Liver (tissue), 9 donors: Measurements from ENCODE around the gene TLE3. TPM values are rescaled to one million over a fixed set of nuclear protein-coding genes. Genes with fewer than 3 reads are reported as not detected.

Source experiments
- DNase-seq: peaks from one replicate; pipeline ENCODE4 v3.0.0-alpha.2; 2017; ENCODE audit warnings: low spot score
- H3K27ac ChIP-seq, 2 donors: one replicate each; pipeline ENCODE4 v1.7.0; 2013; ENCODE audit warnings: inconsistent platforms in 2 of 2, low read length in 2 of 2, control low read depth in 1 of 2, low read depth in 1 of 2, mild to moderate bottlenecking in 1 of 2
- H3K27me3 ChIP-seq, 4 donors: one replicate each; pipeline versions ENCODE4 v1.6.1 to v1.7.0; 2013; ENCODE audit warnings: low read length in 3 of 4, inconsistent platforms in 1 of 4, mild to moderate bottlenecking in 1 of 4, moderate library complexity in 1 of 4; ENCODE audit not compliant: control insufficient read depth in 4 of 4, insufficient read depth in 4 of 4
- H3K36me3 ChIP-seq, 4 donors: one replicate each; pipeline versions ENCODE4 v1.6.1 to v1.7.0; 2013; ENCODE audit warnings: low read length in 3 of 4, mild to moderate bottlenecking in 3 of 4, low read depth in 1 of 4, moderate library complexity in 1 of 4; ENCODE audit not compliant: control insufficient read depth in 4 of 4, insufficient read depth in 3 of 4
- H3K4me1 ChIP-seq, 4 donors: one replicate each; pipeline versions ENCODE4 v1.6.1 to v1.7.0; 2013; ENCODE audit warnings: low read length in 3 of 4, mild to moderate bottlenecking in 3 of 4, moderate library complexity in 1 of 4; ENCODE audit not compliant: control insufficient read depth in 4 of 4, insufficient read depth in 4 of 4
- H3K4me3 ChIP-seq, 3 donors: one replicate each; pipeline versions ENCODE4 v1.6.1 to v1.7.0; 2013; ENCODE audit warnings: low read length in 3 of 3, control low read depth in 1 of 3, low read depth in 1 of 3, mild to moderate bottlenecking in 1 of 3
- H3K9ac ChIP-seq, 2 donors: one replicate each; pipeline ENCODE4 v1.7.0; 2013; ENCODE audit warnings: low read length in 2 of 2, mild to moderate bottlenecking in 2 of 2, moderate library complexity in 2 of 2, control low read depth in 1 of 2, low read depth in 1 of 2
- H3K9me3 ChIP-seq, 4 donors: one replicate each; pipeline versions ENCODE4 v1.6.1 to v1.7.0; 2013; ENCODE audit warnings: low read length in 3 of 4; ENCODE audit not compliant: control insufficient read depth in 4 of 4
- CTCF ChIP-seq: fragments of 150-350 bp; IDR thresholded peaks from 2 replicates; pipeline ENCODE4 v1.5.1; 2017; ENCODE audit warnings: improper control_type of control experiment, low read depth, low read length; ENCODE audit not compliant: missing input control
- EGR1 ChIP-seq, 2 donors: IDR thresholded peaks; 2 replicates each; pipeline ENCODE4 v1.6.1; 2016 to 2018; ENCODE audit warnings: antibody characterized with exemption in 2 of 2, low read depth in 2 of 2
- FOXA1 ChIP-seq: IDR thresholded peaks from 2 replicates; pipeline ENCODE4 v1.6.1; 2016; ENCODE audit warnings: antibody characterized with exemption
- FOXA2 ChIP-seq: IDR thresholded peaks from 2 replicates; pipeline ENCODE4 v1.6.1; 2016; ENCODE audit warnings: antibody characterized with exemption
- GABPA ChIP-seq, 2 donors: IDR thresholded peaks in 1 of 2; conservative IDR thresholded peaks in 1 of 2; 2 replicates each; pipeline ENCODE4 v1.6.1; 2016; ENCODE audit warnings: antibody characterized with exemption in 2 of 2, mild to moderate bottlenecking in 1 of 2, moderate library complexity in 1 of 2
- HNF4A ChIP-seq, 2 donors: conservative IDR thresholded peaks; 2 replicates each; pipeline ENCODE4 v1.6.1; 2016; ENCODE audit warnings: antibody characterized with exemption in 2 of 2, mild to moderate bottlenecking in 2 of 2
- HNF4G ChIP-seq: IDR thresholded peaks from 2 replicates; pipeline ENCODE4 v1.6.1; 2016; ENCODE audit warnings: antibody characterized with exemption
- JUND ChIP-seq, 2 donors: IDR thresholded peaks; 2 replicates each; pipeline ENCODE4 v1.6.1; 2016; ENCODE audit warnings: antibody characterized with exemption in 2 of 2
- NR2F2 ChIP-seq: IDR thresholded peaks from 2 replicates; pipeline ENCODE4 v1.6.1; 2016; ENCODE audit warnings: antibody characterized with exemption
- RAD21 ChIP-seq, 2 donors: IDR thresholded peaks; 2 replicates each; pipeline ENCODE4 v1.6.1; 2016; ENCODE audit warnings: antibody characterized with exemption in 2 of 2, mild to moderate bottlenecking in 2 of 2
- SP1 ChIP-seq: IDR thresholded peaks from 2 replicates; pipeline ENCODE4 v1.6.1; 2018; ENCODE audit warnings: antibody characterized with exemption, mild to moderate bottlenecking
- TAF1 ChIP-seq: conservative IDR thresholded peaks from 2 replicates; pipeline ENCODE4 v1.6.1; 2016; ENCODE audit warnings: antibody characterized with exemption, mild to moderate bottlenecking
- YY1 ChIP-seq: IDR thresholded peaks from 2 replicates; pipeline ENCODE4 v1.6.1; 2016; ENCODE audit warnings: antibody characterized with exemption, mild to moderate bottlenecking
- WGBS: extraction: QIAGEN DNeasy Blood & Tissue Kit; methylation state at CpG from one replicate; pipeline ENCODE4 v1.1.7; 2013; 5-methylcytosine and 5-hydroxymethylcytosine counted together
- polyA plus RNA-seq, 2 donors: library from polyadenylated mRNA; stranded (reverse) in 1 of 2; unstranded in 1 of 2; fragments of 200-250 nt in 1 of 2; fragments of >200 nt in 1 of 2; fragmentation: Nextera tagmentation in 1 of 2; extraction: Ambion mirVana in 1 of 2; gene quantifications; one replicate each; pipeline versions ENCODE4 v1.2.1 to v1.2.3, GENCODE V29; 2013 to 2015
- total RNA-seq, 2 donors: library from RNA; depleted of rRNA; stranded (reverse); fragments of >200 nt; gene quantifications; one replicate each; pipeline ENCODE4 v1.2.3, GENCODE V29; 2014
- TF ChIP-seq, protein P1 (sequence below): IDR thresholded peaks from 2 replicates; pipeline ENCODE4 v1.6.1; 2016; ENCODE audit warnings: antibody characterized with exemption
- TF ChIP-seq, protein P2 (sequence below): IDR thresholded peaks from 2 replicates; pipeline ENCODE4 v1.6.1; 2016; ENCODE audit warnings: antibody characterized with exemption
- TF ChIP-seq, protein P3 (sequence below): IDR thresholded peaks from 2 replicates; pipeline ENCODE4 v1.6.1; 2016; ENCODE audit warnings: antibody characterized with exemption, mild to moderate bottlenecking
- donor health status: healthy.
- donor health status: healthy.
- donor health status: healthy.
- donor health status: healthy.
- donor health status: healthy.

The TLE3 gene
- total and polyA plus RNA-seq, 4 donors = 1.2 to 13.7 (median 8.5) TPM

DNA sequence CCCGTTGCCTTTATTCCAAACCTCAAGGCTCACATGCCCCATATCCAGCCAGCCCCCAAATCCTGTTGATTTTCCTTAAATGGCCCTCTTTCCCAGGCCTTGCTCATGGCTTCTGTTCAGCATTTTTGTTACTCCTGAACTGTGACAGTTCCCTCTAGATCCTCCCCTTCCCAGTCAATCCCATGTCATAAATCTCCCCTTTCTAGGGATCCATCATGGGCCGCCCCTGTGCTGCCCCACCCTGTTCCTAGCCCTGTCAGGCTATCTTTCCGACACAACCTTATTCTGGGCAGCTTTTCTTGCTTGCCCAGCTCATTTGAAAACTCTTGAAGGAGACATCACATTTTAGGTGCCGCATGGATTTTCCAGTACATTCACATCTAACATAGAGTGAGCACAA lies 84.8 kb downstream of the TLE3 start:
- Histone ChIP-seq H3K27ac (no peak overlapping the region), H3K27me3 (no peaks in the 10 kb centered on the region), H3K4me3 (no peak overlapping the region), H3K9ac (no peak overlapping the region), H3K4me1 (no peaks in the 10 kb centered on the region), H3K9me3 (no peaks in the 10 kb centered on the region), H3K36me3 (no peaks in the 10 kb centered on the region)
- WGBS = 87% methylated on average over 4 of the region's 4 CpGs
- no peak for DNase-seq
- no peak for TF ChIP-seq NR2F2
- TF ChIP-seq EGR1 (IDR thresholded peaks at IDR 0.05; ENCODE audit: low read depth in 2 of 2) = no peak
- no peak for TF ChIP-seq HNF4G
- no peak for TF ChIP-seq TAF1

- WGBS = 94% methylated on average over 3 of the region's 3 CpGs
- TF ChIP-seq TAF1 = no peak
- no peak for TF ChIP-seq FOXA1
- TF ChIP-seq JUND (IDR thresholded peaks at IDR 0.05) = no peak
- TF ChIP-seq RAD21 (IDR thresholded peaks at IDR 0.05) = no peak
- TF ChIP-seq FOXA2 = no peak
- TF ChIP-seq HNF4A (conservative IDR thresholded peaks at IDR 0.05) = no peak
- TF ChIP-seq YY1 = no peak
- TF ChIP-seq CTCF = no peak
- no peak for TF ChIP-seq SP1
- TF ChIP-seq, protein P1, sequence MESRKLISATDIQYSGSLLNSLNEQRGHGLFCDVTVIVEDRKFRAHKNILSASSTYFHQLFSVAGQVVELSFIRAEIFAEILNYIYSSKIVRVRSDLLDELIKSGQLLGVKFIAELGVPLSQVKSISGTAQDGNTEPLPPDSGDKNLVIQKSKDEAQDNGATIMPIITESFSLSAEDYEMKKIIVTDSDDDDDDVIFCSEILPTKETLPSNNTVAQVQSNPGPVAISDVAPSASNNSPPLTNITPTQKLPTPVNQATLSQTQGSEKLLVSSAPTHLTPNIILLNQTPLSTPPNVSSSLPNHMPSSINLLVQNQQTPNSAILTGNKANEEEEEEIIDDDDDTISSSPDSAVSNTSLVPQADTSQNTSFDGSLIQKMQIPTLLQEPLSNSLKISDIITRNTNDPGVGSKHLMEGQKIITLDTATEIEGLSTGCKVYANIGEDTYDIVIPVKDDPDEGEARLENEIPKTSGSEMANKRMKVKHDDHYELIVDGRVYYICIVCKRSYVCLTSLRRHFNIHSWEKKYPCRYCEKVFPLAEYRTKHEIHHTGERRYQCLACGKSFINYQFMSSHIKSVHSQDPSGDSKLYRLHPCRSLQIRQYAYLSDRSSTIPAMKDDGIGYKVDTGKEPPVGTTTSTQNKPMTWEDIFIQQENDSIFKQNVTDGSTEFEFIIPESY = no peak
- TF ChIP-seq, protein P2, sequence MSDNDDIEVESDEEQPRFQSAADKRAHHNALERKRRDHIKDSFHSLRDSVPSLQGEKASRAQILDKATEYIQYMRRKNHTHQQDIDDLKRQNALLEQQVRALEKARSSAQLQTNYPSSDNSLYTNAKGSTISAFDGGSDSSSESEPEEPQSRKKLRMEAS = no peak
- TF ChIP-seq, protein P3, sequence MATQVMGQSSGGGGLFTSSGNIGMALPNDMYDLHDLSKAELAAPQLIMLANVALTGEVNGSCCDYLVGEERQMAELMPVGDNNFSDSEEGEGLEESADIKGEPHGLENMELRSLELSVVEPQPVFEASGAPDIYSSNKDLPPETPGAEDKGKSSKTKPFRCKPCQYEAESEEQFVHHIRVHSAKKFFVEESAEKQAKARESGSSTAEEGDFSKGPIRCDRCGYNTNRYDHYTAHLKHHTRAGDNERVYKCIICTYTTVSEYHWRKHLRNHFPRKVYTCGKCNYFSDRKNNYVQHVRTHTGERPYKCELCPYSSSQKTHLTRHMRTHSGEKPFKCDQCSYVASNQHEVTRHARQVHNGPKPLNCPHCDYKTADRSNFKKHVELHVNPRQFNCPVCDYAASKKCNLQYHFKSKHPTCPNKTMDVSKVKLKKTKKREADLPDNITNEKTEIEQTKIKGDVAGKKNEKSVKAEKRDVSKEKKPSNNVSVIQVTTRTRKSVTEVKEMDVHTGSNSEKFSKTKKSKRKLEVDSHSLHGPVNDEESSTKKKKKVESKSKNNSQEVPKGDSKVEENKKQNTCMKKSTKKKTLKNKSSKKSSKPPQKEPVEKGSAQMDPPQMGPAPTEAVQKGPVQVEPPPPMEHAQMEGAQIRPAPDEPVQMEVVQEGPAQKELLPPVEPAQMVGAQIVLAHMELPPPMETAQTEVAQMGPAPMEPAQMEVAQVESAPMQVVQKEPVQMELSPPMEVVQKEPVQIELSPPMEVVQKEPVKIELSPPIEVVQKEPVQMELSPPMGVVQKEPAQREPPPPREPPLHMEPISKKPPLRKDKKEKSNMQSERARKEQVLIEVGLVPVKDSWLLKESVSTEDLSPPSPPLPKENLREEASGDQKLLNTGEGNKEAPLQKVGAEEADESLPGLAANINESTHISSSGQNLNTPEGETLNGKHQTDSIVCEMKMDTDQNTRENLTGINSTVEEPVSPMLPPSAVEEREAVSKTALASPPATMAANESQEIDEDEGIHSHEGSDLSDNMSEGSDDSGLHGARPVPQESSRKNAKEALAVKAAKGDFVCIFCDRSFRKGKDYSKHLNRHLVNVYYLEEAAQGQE = no peak
- no peak for TF ChIP-seq GABPA (IDR thresholded peaks at IDR 0.05 in 1 of 2, conservative IDR thresholded peaks at IDR 0.05 in 1 of 2)
- Histone ChIP-seq H3K9me3 (no peaks in the 10 kb centered on the region), H3K36me3 (no peaks in the 10 kb centered on the region), H3K4me1 (no peaks in the 10 kb centered on the region), H3K9ac (no peak overlapping the region), H3K4me3 (no peak overlapping the region), H3K27me3 (no peaks in the 10 kb centered on the region), H3K27ac (no peak overlapping the region)
- no peak for DNase-seq
Observed at GRCh38 chr15:70008697-70009290, 88.9 kb downstream of the TLE3 start.
